Pons (tissue), 1 donor: ENCODE data around the gene IGFL1.
A peak's percentile ranks its signal among the peaks of the same experiment; 100 is the strongest.
"Not testable (repeated sequence)": the region's sequence is repeated elsewhere in the genome, so short reads cannot be mapped to it uniquely, and the experiment has no call there.

ENCODE experiments used
- DNase-seq: peaks from one replicate; pipeline ENCODE4 v3.0.0-alpha.2; 2016; ENCODE audit warnings: low spot score

Gene IGFL1

GRCh38 chr19:46224773-46225172 lies 4.8 kb upstream of the IGFL1 start:
- no peak for DNase-seq

- DNase-seq: no peak
These were observed 4.0 kb upstream of the IGFL1 start for GRCh38 chr19:46225558-46226004.

GRCh38 chr19:46226438-46226973 lies 3.0 kb upstream of the IGFL1 start:
- no peak for DNase-seq

GRCh38 chr19:46232029-46232428 lies 2.5 kb downstream of the IGFL1 start:
- no peak for DNase-seq

- no peak for DNase-seq
These were observed 2.9 kb downstream of the IGFL1 start for GRCh38 chr19:46232468-46232867.

- no peak for DNase-seq
These were observed 3.5 kb downstream of the IGFL1 start for GRCh38 chr19:46232938-46233621.

GRCh38 chr19:46233871-46234270 lies 4.3 kb downstream of the IGFL1 start:
- DNase-seq: not testable (repeated sequence)

GRCh38 chr19:46238141-46238540 lies 8.6 kb downstream of the IGFL1 start:
- DNase-seq: not testable (repeated sequence)

- DNase-seq: no peak
These were observed 9.9 kb downstream of the IGFL1 start for GRCh38 chr19:46239193-46240024.

- no peak for DNase-seq
These were observed 11.2 kb downstream of the IGFL1 start for GRCh38 chr19:46240693-46241092.

GRCh38 chr19:46241626-46242025 lies 12.1 kb downstream of the IGFL1 start:
- DNase-seq: no peak

GRCh38 chr19:46243081-46243654 lies 13.6 kb downstream of the IGFL1 start:
- DNase-seq: not testable (repeated sequence)

GRCh38 chr19:46250076-46250735 lies 20.7 kb downstream of the IGFL1 start:
- no peak for DNase-seq

GRCh38 chr19:46251416-46251815 lies 21.9 kb downstream of the IGFL1 start:
- no peak for DNase-seq

- DNase-seq: no peak
These were observed 25.2 kb downstream of the IGFL1 start for GRCh38 chr19:46254776-46255175.

- DNase-seq: no peak
These were observed 27.3 kb downstream of the IGFL1 start for GRCh38 chr19:46256855-46257254.

GRCh38 chr19:46261501-46261900 lies 32.0 kb downstream of the IGFL1 start:
- DNase-seq: not testable (repeated sequence)

- not testable (repeated sequence) for DNase-seq
These were observed 33.2 kb downstream of the IGFL1 start for GRCh38 chr19:46262684-46263296.

GRCh38 chr19:46264801-46265200 lies 35.3 kb downstream of the IGFL1 start:
- not testable (repeated sequence) for DNase-seq

GRCh38 chr19:46265217-46265828 lies 35.8 kb downstream of the IGFL1 start:
- peak; percentile 84 for DNase-seq

- DNase-seq: no peak
These were observed 39.6 kb downstream of the IGFL1 start for GRCh38 chr19:46269101-46269500.
